ENCODE results near the gene DLAT. TPM values are rescaled to one million over a fixed set of nuclear protein-coding genes. Genes with fewer than 3 reads are reported as not detected.

DLAT gene
- total and polyA plus RNA-seq, 7 experiments from 2014 or later, result 13.1 to 31.0 (median 22.0) TPM

DNA sequence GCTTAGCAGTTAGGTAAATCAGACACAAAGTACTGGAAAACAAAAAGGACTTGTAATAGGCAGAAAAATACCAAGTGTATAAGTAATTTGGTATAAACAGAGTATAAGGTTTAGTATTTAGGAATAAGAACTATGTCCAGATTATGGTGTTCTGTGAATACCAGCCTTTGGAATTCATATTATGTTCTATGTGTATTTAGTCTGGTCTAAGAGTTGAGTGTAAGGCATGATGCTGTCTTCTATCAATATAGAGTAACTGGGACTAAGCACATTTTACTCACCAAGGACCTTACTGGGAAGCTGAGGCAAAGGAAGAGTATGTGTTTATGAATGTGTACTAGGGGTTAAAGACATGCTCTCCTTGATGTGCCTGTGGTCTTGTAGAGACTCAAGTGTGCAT lies 71.0 kb downstream of the DLAT start:
- ChIA-PET POLR2A (interaction anchor here (0.7 kb wide), 1 partner anchor 498 kb away, joined by 4 read pairs; no protein-coding TSS in a partner anchor), CTCF (no interaction called here)
- H3K9me3 ChIP-seq (ENCODE audit: control insufficient read depth in 2 of 3, low read length in 3 of 3), result no peaks in the 10 kb centered on the region
- H3K4me3 ChIP-seq (ENCODE audit: low read length), result no peak overlapping the region
- ATAC-seq (no peak), DNase-seq (no peak)
- H3K4me1 Mint-ChIP-seq, result peaks cover 0 to 12% (median 8%) of the 10 kb centered on the region in 7 donors
- peaks cover 11 to 46% (median 29%) of the 10 kb centered on the region in 5 donors for H3K36me3 Mint-ChIP-seq
- H3K27me3 Mint-ChIP-seq, result no peaks in the 10 kb centered on the region
- H3K27me3 ChIP-seq (ENCODE audit: control insufficient read depth in 2 of 2, insufficient read depth in 2 of 2, low read length in 2 of 2), result no peaks in the 10 kb centered on the region
- peaks cover 4 to 53% (median 6%) of the 10 kb centered on the region in 3 experiments for H3K36me3 ChIP-seq (ENCODE audit: control insufficient read depth in 2 of 3, insufficient read depth in 3 of 3, low read length in 3 of 3)
- intact Hi-C loops (cut with micrococcal nuclease), result no loop called here
- H3K27ac ChIP-seq (ENCODE audit: low read depth, low read length), result no peak overlapping the region
- H3K4me3 Mint-ChIP-seq, result no peak overlapping the region
- no peaks in the 10 kb centered on the region for H3K9me3 Mint-ChIP-seq
- no peaks in the 10 kb centered on the region for H3K4me1 ChIP-seq (ENCODE audit: control insufficient read depth in 2 of 2, insufficient read depth in 2 of 2, low read length in 2 of 2)
- H3K27ac Mint-ChIP-seq, result no peak overlapping the region

DNA sequence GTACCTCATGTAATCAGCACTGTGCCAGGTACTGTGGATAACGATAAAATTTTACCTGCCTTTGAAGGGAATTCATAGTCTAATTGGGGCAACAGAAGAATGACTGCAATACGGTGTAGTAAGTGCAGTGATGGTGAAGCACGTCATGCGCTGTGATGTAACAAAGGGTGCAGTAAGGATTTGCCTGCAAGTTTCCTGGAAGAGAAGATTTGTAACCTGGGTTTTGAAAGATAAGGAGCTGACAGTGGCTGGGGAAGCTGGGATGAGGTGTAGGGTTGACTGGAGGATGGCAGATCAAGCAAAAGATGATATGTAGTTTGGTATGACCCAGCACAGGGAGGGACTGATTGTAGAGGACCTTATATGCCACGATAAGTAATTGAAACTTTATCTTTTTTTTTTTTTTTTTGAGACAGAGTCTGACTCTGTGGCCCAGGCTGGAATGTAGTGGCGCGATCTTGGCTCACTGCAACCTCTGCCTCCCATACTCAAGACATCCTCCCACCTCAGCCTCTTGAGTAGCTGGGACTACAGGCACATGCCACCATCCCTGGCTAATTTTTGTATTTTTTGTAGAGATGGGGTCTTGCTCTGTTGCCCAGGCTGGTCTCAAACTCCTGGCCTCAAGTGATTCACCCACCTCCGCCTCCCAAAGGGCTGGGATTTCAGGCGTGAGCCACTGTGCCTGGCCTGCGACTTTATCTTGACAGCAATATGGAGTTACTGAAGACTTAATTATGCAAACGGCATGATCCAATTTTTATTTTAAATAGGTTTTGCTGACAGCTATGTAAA lies 72.7 kb downstream of the DLAT start:
- H3K4me1 ChIP-seq (ENCODE audit: control insufficient read depth in 2 of 2, insufficient read depth in 2 of 2, low read length in 2 of 2), result no peaks in the 10 kb centered on the region
- peaks cover 0 to 4% (median 0%) of the 10 kb centered on the region in 7 donors for H3K4me1 Mint-ChIP-seq
- no peak for ATAC-seq
- H3K27ac Mint-ChIP-seq, result no peak overlapping the region
- no peak for DNase-seq
- no peaks in the 10 kb centered on the region for H3K9me3 Mint-ChIP-seq
- H3K27ac ChIP-seq (ENCODE audit: low read depth, low read length), result no peak overlapping the region
- H3K4me3 Mint-ChIP-seq, result no peak overlapping the region
- H3K27me3 ChIP-seq (ENCODE audit: control insufficient read depth in 2 of 2, insufficient read depth in 2 of 2, low read length in 2 of 2), result no peaks in the 10 kb centered on the region
- no peaks in the 10 kb centered on the region for H3K27me3 Mint-ChIP-seq
- no peak overlapping the region for H3K4me3 ChIP-seq (ENCODE audit: low read length)
- intact Hi-C loops (cut with micrococcal nuclease), result no loop called here
- ChIA-PET CTCF (no interaction called here), POLR2A (interaction anchor here (0.6 to 0.7 kb wide), 2 partner anchors 165 to 448 kb away, joined by 3 to 4 read pairs; no protein-coding TSS in a partner anchor)
- H3K9me3 ChIP-seq (ENCODE audit: control insufficient read depth in 2 of 3, low read length in 3 of 3), result no peaks in the 10 kb centered on the region
- peaks cover 5 to 33% (median 14%) of the 10 kb centered on the region in 5 donors for H3K36me3 Mint-ChIP-seq
- peaks cover 0 to 36% (median 0%) of the 10 kb centered on the region in 3 experiments for H3K36me3 ChIP-seq (ENCODE audit: control insufficient read depth in 2 of 3, insufficient read depth in 3 of 3, low read length in 3 of 3)

DNA sequence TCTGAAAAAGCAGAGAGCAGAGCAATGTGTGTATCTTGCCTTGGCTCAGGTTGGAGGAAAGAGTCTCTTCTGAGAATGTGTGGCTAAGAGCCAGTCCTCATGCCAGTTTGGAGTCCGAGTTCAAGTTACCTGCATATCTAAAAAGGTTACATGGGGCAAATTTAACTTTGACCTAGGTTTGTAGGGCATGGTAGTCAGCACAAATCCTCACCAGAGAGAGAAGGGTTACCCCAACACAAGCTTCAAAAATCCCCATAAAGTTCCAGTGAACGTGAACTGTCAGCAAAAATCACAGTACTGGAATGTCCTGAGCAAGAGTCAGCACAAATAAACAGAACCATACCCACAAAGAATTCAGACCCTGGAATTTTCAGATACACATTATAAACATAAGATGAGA lies 75.3 kb downstream of the DLAT start:
- no peaks in the 10 kb centered on the region for H3K9me3 Mint-ChIP-seq
- H3K4me3 Mint-ChIP-seq, result no peak overlapping the region
- H3K4me1 Mint-ChIP-seq, result peaks cover 0 to 4% (median 0%) of the 10 kb centered on the region in 7 donors
- peaks cover 1 to 29% (median 10%) of the 10 kb centered on the region in 5 donors for H3K36me3 Mint-ChIP-seq
- intact Hi-C loops (cut with micrococcal nuclease), result no loop called here
- Histone ChIP-seq H3K27ac (ENCODE audit: low read depth, low read length) (no peak overlapping the region), H3K27me3 (ENCODE audit: control insufficient read depth in 2 of 2, insufficient read depth in 2 of 2, low read length in 2 of 2) (no peaks in the 10 kb centered on the region), H3K9me3 (ENCODE audit: control insufficient read depth in 2 of 3, low read length in 3 of 3) (no peaks in the 10 kb centered on the region), H3K36me3 (ENCODE audit: control insufficient read depth in 2 of 3, insufficient read depth in 3 of 3, low read length in 3 of 3) (peaks cover 0 to 21% (median 0%) of the 10 kb centered on the region in 3 experiments), H3K4me1 (ENCODE audit: control insufficient read depth in 2 of 2, insufficient read depth in 2 of 2, low read length in 2 of 2) (no peaks in the 10 kb centered on the region), H3K4me3 (ENCODE audit: low read length) (no peak overlapping the region)
- CTCF ChIA-PET, result no interaction called here
- no peak for ATAC-seq
- H3K27ac Mint-ChIP-seq, result no peak overlapping the region
- no peaks in the 10 kb centered on the region for H3K27me3 Mint-ChIP-seq
- POLR2A ChIA-PET, result no interaction called here
- no peak for DNase-seq

DNA sequence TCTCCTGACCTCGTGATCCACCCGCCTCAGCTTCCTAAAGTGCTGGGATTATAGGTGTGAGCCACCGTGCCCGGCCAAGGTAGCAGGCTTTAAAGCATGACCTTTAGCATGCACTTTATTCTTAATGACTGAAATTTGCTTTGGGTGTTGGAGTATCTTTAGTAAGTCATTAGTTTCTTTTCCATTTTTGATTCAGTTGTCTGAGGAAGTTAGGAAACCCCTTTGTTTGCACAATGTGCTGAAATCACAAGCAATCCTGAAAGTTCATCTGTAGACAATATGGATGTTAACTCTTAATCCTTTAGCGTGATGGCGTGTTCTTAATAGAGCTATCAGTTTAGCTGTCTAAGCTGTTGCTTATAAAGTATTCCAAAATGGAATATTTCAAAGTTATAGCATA lies 78.2 kb downstream of the DLAT start:
- intact Hi-C loops (cut with micrococcal nuclease), result no loop called here
- CTCF ChIA-PET, result interaction anchor here (0.6 to 0.8 kb wide), 2 partner anchors 9 to 270 kb away, joined by 3 read pairs; no protein-coding TSS in a partner anchor

DNA sequence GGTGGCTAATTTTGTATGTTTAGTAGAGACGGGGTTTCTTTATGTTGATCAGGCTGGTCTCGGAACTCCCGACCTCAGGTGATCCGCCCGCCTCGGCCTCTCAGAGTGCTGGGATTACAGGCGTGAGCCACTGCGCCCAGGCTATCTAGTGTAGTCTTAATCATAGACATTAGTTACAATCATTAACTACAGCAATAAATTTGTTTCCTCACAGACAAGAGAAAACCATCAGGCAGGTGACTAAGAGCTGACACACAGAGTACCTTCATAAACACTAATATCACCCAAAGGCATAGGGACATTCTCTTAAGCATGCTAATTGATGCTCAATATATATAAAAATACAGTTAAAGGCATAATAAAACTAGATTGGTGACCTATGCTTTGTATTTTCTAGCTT lies 80.9 kb downstream of the DLAT start:
- no peaks in the 10 kb centered on the region for H3K27me3 Mint-ChIP-seq
- Histone ChIP-seq H3K4me1 (ENCODE audit: control insufficient read depth in 2 of 2, insufficient read depth in 2 of 2, low read length in 2 of 2) (no peaks in the 10 kb centered on the region), H3K9me3 (ENCODE audit: control insufficient read depth in 2 of 3, low read length in 3 of 3) (no peaks in the 10 kb centered on the region), H3K27me3 (ENCODE audit: control insufficient read depth in 2 of 2, insufficient read depth in 2 of 2, low read length in 2 of 2) (no peaks in the 10 kb centered on the region), H3K36me3 (ENCODE audit: control insufficient read depth in 2 of 3, insufficient read depth in 3 of 3, low read length in 3 of 3) (no peaks in the 10 kb centered on the region), H3K4me3 (ENCODE audit: low read length) (no peak overlapping the region), H3K27ac (ENCODE audit: low read depth, low read length) (no peak overlapping the region)
- no peak for DNase-seq
- ChIA-PET POLR2A (no interaction called here), CTCF (no interaction called here)
- peaks cover 0 to 10% (median 0%) of the 10 kb centered on the region in 5 donors for H3K36me3 Mint-ChIP-seq
- no peak for ATAC-seq
- no peak overlapping the region for H3K4me3 Mint-ChIP-seq
- intact Hi-C loops (cut with micrococcal nuclease), result no loop called here
- H3K9me3 Mint-ChIP-seq, result peaks cover 0 to 1% (median 0%) of the 10 kb centered on the region in 11 donors
- H3K27ac Mint-ChIP-seq, result no peak overlapping the region
- no peaks in the 10 kb centered on the region for H3K4me1 Mint-ChIP-seq

More for the DNA sequence above, 78.2 kb downstream of the DLAT start:
- no peak overlapping the region for H3K4me3 ChIP-seq (ENCODE audit: low read length)
- POLR2A ChIA-PET, result interaction anchor here (0.6 kb wide), 1 partner anchor 9 kb away, joined by 3 read pairs; no protein-coding TSS in a partner anchor
- no peaks in the 10 kb centered on the region for H3K27me3 Mint-ChIP-seq
- peaks cover 0 to 21% (median 0%) of the 10 kb centered on the region in 5 donors for H3K36me3 Mint-ChIP-seq
- H3K27me3 ChIP-seq (ENCODE audit: control insufficient read depth in 2 of 2, insufficient read depth in 2 of 2, low read length in 2 of 2), result no peaks in the 10 kb centered on the region
- ATAC-seq, result no peak
- H3K4me1 ChIP-seq (ENCODE audit: control insufficient read depth in 2 of 2, insufficient read depth in 2 of 2, low read length in 2 of 2), result no peaks in the 10 kb centered on the region
- DNase-seq, result no peak
- no peak overlapping the region for H3K27ac ChIP-seq (ENCODE audit: low read depth, low read length)
- no peaks in the 10 kb centered on the region for H3K9me3 ChIP-seq (ENCODE audit: control insufficient read depth in 2 of 3, low read length in 3 of 3)
- H3K36me3 ChIP-seq (ENCODE audit: control insufficient read depth in 2 of 3, insufficient read depth in 3 of 3, low read length in 3 of 3), result no peaks in the 10 kb centered on the region
- H3K4me1 Mint-ChIP-seq, result peaks cover 0 to 3% (median 0%) of the 10 kb centered on the region in 7 donors
- no peak overlapping the region for H3K4me3 Mint-ChIP-seq
- H3K9me3 Mint-ChIP-seq, result no peaks in the 10 kb centered on the region
- H3K27ac Mint-ChIP-seq, result peak overlapping the region in 1 of 9 donors; percentile 10

Other genes with a start within 250 kb of the DLAT start
- gene ALG9, start 153.8 kb upstream of the DLAT start, total RNA-seq, result 10 to 100 TPM; 16.4 to 30.2 (median 29.2) TPM
- 10 to 100 TPM; 14.1 to 20.3 TPM for gene ALG9, start 153.8 kb upstream of the DLAT start, polyA plus RNA-seq
- 1 to 10 TPM; 2.7 to 6.0 (median 5.3) TPM for gene FDXACB1, start 146.2 kb upstream of the DLAT start, total RNA-seq
- 10 to 100 TPM in 1 of 2 donors, 1 to 10 TPM in 1; 6.9 to 11.3 TPM for gene FDXACB1, start 146.2 kb upstream of the DLAT start, polyA plus RNA-seq
- gene CFAP68, start 145.9 kb upstream of the DLAT start, total RNA-seq, result 10 to 100 TPM; 13.7 to 24.9 (median 18.3) TPM
- gene CFAP68, start 145.9 kb upstream of the DLAT start, polyA plus RNA-seq, result 10 to 100 TPM; 34.5 to 39.4 TPM
- gene CRYAB, start 113.6 kb upstream of the DLAT start, total RNA-seq, result not detected
- gene CRYAB, start 113.6 kb upstream of the DLAT start, polyA plus RNA-seq, result not detected
- gene HSPB2, start 112.7 kb upstream of the DLAT start, total RNA-seq, result not detected
- not detected for gene HSPB2, start 112.7 kb upstream of the DLAT start, polyA plus RNA-seq
- not detected for gene C11orf52, start 106.5 kb upstream of the DLAT start, total RNA-seq
- under 1 TPM in 1 of 2 donors, not detected in 1; 0.26 TPM for gene C11orf52, start 106.5 kb upstream of the DLAT start, polyA plus RNA-seq
- gene DIXDC1, start 88.1 kb upstream of the DLAT start, total RNA-seq, result 10 to 100 TPM in 1 of 5 experiments, 1 to 10 TPM in 2, under 1 TPM in 2; 0.50 to 10.4 (median 1.3) TPM
- gene DIXDC1, start 88.1 kb upstream of the DLAT start, polyA plus RNA-seq, result 1 to 10 TPM in 1 of 2 donors, under 1 TPM in 1; 0.76 to 2.0 TPM
- gene PIH1D2, start 48.6 kb downstream of the DLAT start, total RNA-seq, result under 1 TPM in 4 of 5 experiments, not detected in 1; 0.32 to 0.57 (median 0.44) TPM
- not detected for gene PIH1D2, start 48.6 kb downstream of the DLAT start, polyA plus RNA-seq
- 10 to 100 TPM; 12.4 to 22.9 (median 19.7) TPM for gene NKAPD1, start 48.9 kb downstream of the DLAT start, total RNA-seq
- gene NKAPD1, start 48.9 kb downstream of the DLAT start, polyA plus RNA-seq, result 10 to 100 TPM in 1 of 2 donors, 1 to 10 TPM in 1; 9.2 to 10.9 TPM
- gene TIMM8B, start 61.3 kb downstream of the DLAT start, total RNA-seq, result 10 to 100 TPM; 15.5 to 61.1 (median 24.3) TPM
- 10 to 100 TPM; 42.6 to 71.4 TPM for gene TIMM8B, start 61.3 kb downstream of the DLAT start, polyA plus RNA-seq
- 10 to 100 TPM; 39.6 to 84.4 (median 65.8) TPM for gene SDHD, start 61.5 kb downstream of the DLAT start, total RNA-seq
- gene SDHD, start 61.5 kb downstream of the DLAT start, polyA plus RNA-seq, result 100 to 1,000 TPM; 188 to 211 TPM
- 1 to 10 TPM in 1 of 5 experiments, under 1 TPM in 3, not detected in 1; 0.32 to 8.3 (median 0.72) TPM for gene IL18, start 138.7 kb downstream of the DLAT start, total RNA-seq
- not detected for gene IL18, start 138.7 kb downstream of the DLAT start, polyA plus RNA-seq
- gene TEX12, start 142.0 kb downstream of the DLAT start, total RNA-seq, result under 1 TPM in 3 of 5 experiments, not detected in 2; 0.46 to 0.86 (median 0.80) TPM
- gene TEX12, start 142.0 kb downstream of the DLAT start, polyA plus RNA-seq, result not detected
- gene BCO2, start 150.1 kb downstream of the DLAT start, total RNA-seq, result 1 to 10 TPM; 1.5 to 3.8 (median 2.0) TPM
- under 1 TPM in 1 of 2 donors, not detected in 1; 0.12 TPM for gene BCO2, start 150.1 kb downstream of the DLAT start, polyA plus RNA-seq
- gene PTS, start 201.0 kb downstream of the DLAT start, total RNA-seq, result 10 to 100 TPM; 19.2 to 71.3 (median 24.0) TPM
- gene PTS, start 201.0 kb downstream of the DLAT start, polyA plus RNA-seq, result 1 to 10 TPM; 3.7 to 7.2 TPM
- gene PLET1, start 235.5 kb downstream of the DLAT start, total RNA-seq, result not detected
- not detected for gene PLET1, start 235.5 kb downstream of the DLAT start, polyA plus RNA-seq